Kidney capillary endothelial cell (primary cell): ENCODE data around the gene FETUB.
"Not testable (repeated sequence)": the region's sequence is repeated elsewhere in the genome, so short reads cannot be mapped to it uniquely, and the experiment has no call there.

Source experiments
- DNase-seq: peaks from one replicate; pipeline ENCODE4 v3.0.0-alpha.2; 2018; ENCODE audit warnings: low spot score

The FETUB gene

DNA sequence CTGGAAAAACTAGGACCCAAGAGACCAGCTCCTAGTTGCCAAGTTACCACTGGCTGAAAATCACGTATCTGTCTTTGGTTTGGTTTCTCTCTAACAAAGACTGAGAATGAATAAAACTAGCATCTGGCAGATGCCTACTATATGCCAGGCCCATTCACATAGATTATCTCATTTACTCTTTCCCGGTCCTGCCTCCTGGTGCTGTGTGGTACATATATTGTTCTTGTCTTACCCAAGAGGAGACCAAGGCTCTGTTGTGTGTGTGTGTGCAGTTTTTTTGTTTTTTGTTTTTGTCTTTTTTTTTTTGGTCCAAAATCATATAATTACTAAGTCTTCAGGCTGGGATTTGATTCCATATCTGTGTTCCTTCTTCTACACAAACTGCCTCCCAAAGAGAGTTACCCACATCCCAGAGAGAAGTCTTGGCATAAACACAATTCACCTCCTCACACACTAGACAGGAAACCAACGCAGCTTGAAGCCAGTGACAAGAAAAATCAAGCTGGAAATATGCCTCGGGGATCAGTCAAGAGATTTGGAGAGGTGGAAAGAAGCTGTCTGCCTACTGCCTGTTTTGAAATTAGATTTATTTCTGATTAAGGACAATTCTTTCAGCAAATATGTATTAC, 26.4 kb upstream of the FETUB start:
- DNase-seq: no peak

GRCh38 chr3:186614266-186614596, 26.0 kb upstream of the FETUB start:
- peak; percentile 1 for DNase-seq

DNA sequence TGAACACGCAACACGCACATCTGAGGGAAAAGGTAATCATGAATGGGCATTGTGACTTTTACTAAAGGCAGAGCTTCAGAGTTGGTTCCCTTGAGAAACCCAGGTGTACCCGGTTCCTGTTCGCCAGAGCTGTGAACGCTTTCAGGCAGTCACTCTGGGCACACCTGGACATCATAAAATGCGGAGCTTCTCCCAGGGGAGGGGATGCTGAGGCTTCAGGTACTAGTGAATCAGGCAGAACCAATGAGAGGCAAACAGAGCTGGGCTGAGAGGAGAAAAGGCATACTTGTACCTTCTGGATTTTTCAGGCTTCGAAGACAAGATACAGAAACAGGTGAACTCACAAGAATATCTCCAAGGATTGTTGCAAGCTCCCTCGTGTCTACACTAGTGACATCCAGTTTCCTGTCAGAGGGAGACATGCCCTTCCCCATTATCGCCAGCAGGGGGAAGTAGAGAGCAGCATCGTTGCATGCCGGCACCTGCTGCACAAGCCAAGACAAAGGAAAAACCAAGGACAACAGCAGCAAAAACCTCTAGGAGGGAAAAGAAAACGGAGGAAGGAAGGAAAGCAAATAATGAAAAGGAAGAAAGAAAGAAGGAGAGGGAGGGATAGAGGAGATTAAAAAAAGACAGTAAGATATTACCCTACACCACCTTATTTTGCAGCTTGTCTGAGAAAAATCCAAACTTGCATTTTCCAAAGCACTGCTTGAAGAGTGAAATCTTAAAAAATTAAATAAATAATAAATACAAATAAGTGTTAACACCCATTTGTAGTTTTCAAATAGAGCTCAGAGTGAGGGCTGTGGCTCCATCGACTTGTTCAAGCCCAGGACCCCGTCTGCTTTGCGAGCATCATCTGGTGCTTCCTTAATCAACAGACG, 25.4 kb upstream of the FETUB start:
- peak; percentile 73 for DNase-seq

- no peak for DNase-seq
These were observed 23.9 kb upstream of the FETUB start for GRCh38 chr3:186616299-186616617.

GRCh38 chr3:186617036-186617946, 22.9 kb upstream of the FETUB start:
- peak; percentile 82 for DNase-seq

DNA sequence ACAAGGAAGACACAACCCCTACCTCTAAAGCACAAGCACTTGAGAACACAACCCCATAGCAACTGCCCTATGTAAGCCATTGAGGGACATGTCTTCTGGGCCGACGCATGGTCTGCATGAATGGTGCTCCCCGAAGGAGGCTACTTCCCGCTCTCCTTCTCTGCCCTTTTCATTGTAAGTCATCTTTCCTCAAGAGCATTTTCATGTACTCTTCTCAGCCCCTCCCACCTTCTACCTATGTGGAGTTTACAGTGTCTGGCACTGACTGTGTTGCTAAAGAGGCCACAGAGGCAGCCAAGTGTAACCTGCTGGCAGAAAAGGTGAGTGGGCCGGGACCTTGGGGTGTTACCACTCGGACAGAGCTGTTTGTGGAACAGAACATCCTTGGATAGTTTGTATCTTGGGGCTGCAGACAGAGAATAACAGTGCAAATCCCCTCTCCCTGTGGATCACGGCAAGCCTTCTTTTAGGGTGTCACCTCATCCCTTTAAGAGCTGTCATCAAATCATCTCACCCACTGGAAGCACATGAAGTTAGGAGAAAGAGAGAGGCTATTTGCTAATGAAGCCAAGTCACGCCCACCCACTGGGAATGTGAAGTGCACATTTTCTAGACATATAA, 21.8 kb upstream of the FETUB start:
- DNase-seq: no peak

DNA sequence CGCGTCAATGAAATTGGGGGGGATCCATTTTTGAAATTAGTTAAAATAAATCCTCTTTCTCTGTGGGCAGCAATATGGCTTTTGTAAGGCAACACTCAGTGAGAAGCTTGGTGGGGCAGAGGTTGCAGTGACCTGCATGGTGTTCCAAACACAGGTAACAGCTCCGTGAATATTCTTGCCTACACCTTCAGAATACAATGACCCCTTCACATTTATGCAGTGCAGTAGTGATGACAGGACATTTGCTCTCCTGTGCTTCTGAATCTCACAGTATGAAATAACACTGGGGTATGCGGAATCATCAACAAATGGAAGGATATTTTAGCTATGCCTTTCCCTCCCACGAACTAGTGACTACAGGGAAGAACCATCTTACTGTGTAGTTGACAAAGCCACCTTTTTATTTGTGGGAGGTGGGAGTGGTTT, 20.4 kb upstream of the FETUB start:
- no peak for DNase-seq

GRCh38 chr3:186620213-186621092, 19.7 kb upstream of the FETUB start:
- DNase-seq: no peak

DNA sequence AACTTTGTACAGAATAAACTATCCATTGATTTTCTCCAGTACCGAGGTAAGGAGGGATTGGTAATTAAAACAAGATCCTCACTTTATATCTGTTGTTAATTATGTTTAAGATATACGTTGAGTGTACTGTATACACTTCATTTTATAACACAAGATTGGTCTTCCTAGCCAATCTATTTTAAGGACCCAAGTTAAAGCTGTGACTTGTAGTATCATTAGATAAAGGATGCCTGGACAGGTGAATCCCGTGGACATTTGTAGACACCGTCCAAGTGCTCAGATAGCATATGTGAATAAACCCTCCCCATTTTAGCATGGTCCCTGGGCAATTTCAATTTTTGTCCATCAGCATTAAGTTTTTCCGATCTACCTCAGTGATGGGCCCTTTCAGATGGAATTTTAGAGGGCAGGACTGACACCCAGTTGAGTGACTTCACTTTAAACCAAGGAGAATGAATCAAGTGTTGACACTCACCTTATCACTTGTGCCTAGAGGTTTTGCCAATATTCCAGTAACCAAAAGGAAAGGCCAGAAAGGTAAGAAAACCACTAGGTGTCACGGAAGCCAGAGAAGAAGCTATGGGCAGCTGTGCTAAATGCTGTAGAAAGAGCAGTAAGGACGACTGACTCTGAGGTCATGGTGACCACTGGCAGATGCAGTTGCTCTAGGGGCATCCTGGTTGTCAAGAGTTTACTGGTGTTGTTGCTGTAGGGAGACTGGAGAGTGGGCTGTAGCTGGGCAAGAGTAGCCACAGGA, 18.1 kb upstream of the FETUB start:
- no peak for DNase-seq

GRCh38 chr3:186622651-186623310, 17.4 kb upstream of the FETUB start:
- DNase-seq: no peak

DNA sequence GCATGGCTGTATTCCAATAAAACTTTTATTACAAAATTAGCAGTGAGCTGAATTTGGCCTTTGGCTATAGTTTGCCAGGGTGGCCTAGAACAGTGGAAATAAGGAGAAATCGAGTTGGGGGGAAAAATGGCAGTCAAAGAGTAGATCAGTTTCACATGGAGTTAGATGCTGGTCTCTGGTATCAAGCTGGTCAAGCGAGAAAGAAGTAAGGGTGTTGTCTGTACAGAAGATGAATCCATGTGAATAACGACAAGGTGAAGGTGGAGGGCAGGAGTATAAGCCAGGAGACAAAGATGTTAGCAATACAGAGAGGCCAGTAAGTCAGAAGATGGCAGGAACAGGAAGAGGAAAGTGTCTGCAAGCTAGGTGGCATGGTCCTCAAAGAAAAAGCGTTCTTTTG, 15.6 kb upstream of the FETUB start:
- DNase-seq: no peak

GRCh38 chr3:186625600-186626042, 14.6 kb upstream of the FETUB start:
- no peak for DNase-seq

- no peak for DNase-seq
These were observed 13.8 kb upstream of the FETUB start for GRCh38 chr3:186626254-186626847.

DNA sequence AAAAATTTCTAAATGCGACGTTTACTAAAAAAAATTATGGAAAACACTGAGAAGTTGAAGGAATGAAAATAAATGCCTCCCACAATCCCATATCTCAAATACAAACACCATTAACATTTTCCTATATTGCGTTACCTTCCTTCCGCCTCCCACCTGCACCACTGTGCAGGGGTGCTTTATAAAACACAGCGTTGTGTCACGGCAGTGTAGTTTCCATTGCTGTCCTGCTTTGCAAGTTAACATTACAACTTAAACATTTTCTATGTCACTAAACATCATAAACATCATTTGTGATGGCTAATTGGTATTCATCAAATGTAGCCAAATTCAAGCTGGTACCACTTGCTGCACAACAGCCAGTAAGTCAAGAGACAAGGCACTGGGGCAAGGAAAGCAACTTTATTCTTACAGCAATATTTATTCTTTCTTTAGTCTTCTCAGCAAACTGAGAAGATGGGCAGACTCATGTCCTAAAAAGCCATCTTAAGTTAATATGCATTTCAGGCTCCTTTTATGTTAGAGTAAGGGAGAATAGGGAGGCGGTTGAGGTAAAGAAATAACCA, 12.3 kb upstream of the FETUB start:
- DNase-seq: no peak

GRCh38 chr3:186628756-186629155, 11.4 kb upstream of the FETUB start:
- no peak for DNase-seq

- DNase-seq: no peak
These were observed 9.1 kb upstream of the FETUB start for GRCh38 chr3:186630950-186631641.

DNA sequence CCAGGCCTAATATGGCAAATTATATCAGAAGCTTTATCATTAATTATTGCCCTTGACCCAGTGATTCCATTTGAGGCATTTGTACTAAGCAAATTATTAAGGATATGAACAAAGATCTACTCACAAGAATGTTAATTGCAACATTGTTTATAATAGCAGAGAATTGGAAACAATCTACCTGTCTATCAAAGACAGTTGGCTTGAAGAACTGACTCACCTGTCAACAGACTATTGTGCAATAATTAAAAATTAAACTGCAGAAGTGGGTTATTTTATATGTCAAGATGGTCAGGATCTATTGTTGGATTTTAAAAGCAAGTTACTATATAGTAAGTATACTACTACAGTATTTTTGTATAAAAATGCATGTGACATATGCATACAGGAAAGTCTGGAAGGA, 6.7 kb upstream of the FETUB start:
- no peak for DNase-seq

GRCh38 chr3:186634207-186634606, 6.0 kb upstream of the FETUB start:
- not testable (repeated sequence) for DNase-seq

DNA sequence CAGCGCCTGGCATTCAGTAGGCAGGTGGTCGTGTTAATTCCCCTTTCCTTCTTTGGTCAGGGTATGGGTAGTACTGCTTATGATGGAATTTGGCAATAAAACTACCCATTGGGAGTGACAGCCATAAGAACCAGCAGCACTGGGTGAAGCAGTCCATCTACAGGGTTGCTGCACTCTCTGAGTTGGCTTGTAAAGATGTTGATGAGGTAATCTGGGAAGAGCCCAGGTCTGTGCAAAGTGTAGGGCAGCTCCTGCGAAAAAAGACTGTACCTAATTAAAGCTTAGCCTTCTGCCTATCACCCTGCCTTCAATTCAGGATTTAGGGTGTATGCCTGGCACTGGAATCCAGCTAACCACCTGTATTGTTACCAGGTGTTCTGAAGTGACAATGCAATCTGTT, 4.7 kb upstream of the FETUB start:
- DNase-seq: no peak
